CD14-positive monocyte (primary cell): Measurements from ENCODE around the gene VSTM4. TPM values are rescaled to one million over a fixed set of nuclear protein-coding genes. Genes with fewer than 3 reads are reported as not detected.

Source experiments
- DNase-seq, 3 donors: peaks; one replicate each; pipeline ENCODE4 v3.0.0-alpha.2; 2011 to 2022
- H2AFZ ChIP-seq: 2 replicates; pipeline ENCODE4 v1.6.0; 2012; ENCODE audit warnings: mild to moderate bottlenecking, low read depth, low read length, inconsistent platforms; ENCODE audit not compliant: insufficient read depth, poor library complexity, severe bottlenecking
- H3K27ac ChIP-seq, 2 donors: 1 replicate in 1 of 2; 2 replicates in 1 of 2; pipeline ENCODE4 v1.5.1; 2012 to 2013; ENCODE audit warnings: low read length in 2 of 2, control low read depth in 1 of 2, inconsistent platforms in 1 of 2, low read depth in 1 of 2, mild to moderate bottlenecking in 1 of 2
- H3K27me3 ChIP-seq, 2 donors: one replicate each; pipeline versions ENCODE4 v1.6.0 to v1.6.1; 2011 to 2013; ENCODE audit warnings: low read length in 2 of 2; ENCODE audit not compliant: control insufficient read depth in 2 of 2, insufficient read depth in 2 of 2
- H3K36me3 ChIP-seq, 2 donors: replicated peaks in 1 of 2; 1 replicate in 1 of 2; 2 replicates in 1 of 2; pipeline versions ENCODE4 v1.5.1 to v1.6.1; 2012 to 2013; ENCODE audit warnings: low read length in 2 of 2, control low read depth in 1 of 2, inconsistent platforms in 1 of 2, mild to moderate bottlenecking in 1 of 2; ENCODE audit not compliant: insufficient read depth in 2 of 2, control insufficient read depth in 1 of 2
- H3K4me1 ChIP-seq, 2 donors: 1 replicate in 1 of 2; 2 replicates in 1 of 2; pipeline versions ENCODE4 v1.5.1 to v1.6.1; 2012 to 2013; ENCODE audit warnings: low read length in 2 of 2, control low read depth in 1 of 2, inconsistent platforms in 1 of 2, mild to moderate bottlenecking in 1 of 2, moderate library complexity in 1 of 2; ENCODE audit not compliant: insufficient read depth in 2 of 2, control insufficient read depth in 1 of 2
- H3K4me2 ChIP-seq: replicated peaks from 2 replicates; pipeline ENCODE3; 2012; ENCODE audit warnings: low read length, moderate library complexity, mild to moderate bottlenecking; ENCODE audit not compliant: poor library complexity, severe bottlenecking; ENCODE audit errors: extremely low read depth
- H3K4me3 ChIP-seq, 3 experiments: fragments of 200-600 bp in 1 of 3; sonication (generic) in 1 of 3; replicated peaks in 1 of 3; 1 replicate in 2 of 3; 2 replicates in 1 of 3; pipeline ENCODE4 v1.5.1; 2011 to 2013; ENCODE audit warnings: low read length in 3 of 3, mild to moderate bottlenecking in 3 of 3, control low read depth in 2 of 3, low read depth in 2 of 3, inconsistent platforms in 1 of 3, moderate library complexity in 1 of 3
- H3K79me2 ChIP-seq: 2 replicates; pipeline ENCODE4 v1.6.0; 2012; ENCODE audit warnings: mild to moderate bottlenecking, control low read depth, inconsistent platforms, low read length, moderate library complexity; ENCODE audit not compliant: insufficient read depth
- H3K9ac ChIP-seq: 2 replicates; pipeline ENCODE4 v1.6.0; 2017; ENCODE audit warnings: low read length, mild to moderate bottlenecking; ENCODE audit not compliant: insufficient read depth, poor library complexity, severe bottlenecking
- H3K9me3 ChIP-seq, 2 donors: replicated peaks in 1 of 2; 1 replicate in 1 of 2; 2 replicates in 1 of 2; pipeline versions ENCODE4 v1.5.1 to v1.6.1; 2012 to 2013; ENCODE audit warnings: low read length in 2 of 2, control low read depth in 1 of 2; ENCODE audit not compliant: control insufficient read depth in 1 of 2, insufficient read depth in 1 of 2
- H4K20me1 ChIP-seq: 2 replicates; pipeline ENCODE4 v1.6.0; 2012; ENCODE audit warnings: mild to moderate bottlenecking, low read length, control low read depth, moderate library complexity; ENCODE audit not compliant: insufficient read depth
- H3K27ac Mint-ChIP-seq, 7 donors: one replicate each; pipeline ENCODE4 v1.8.0; 2020; ENCODE audit warnings: mild to moderate bottlenecking in 7 of 7, mixed read lengths in 7 of 7, moderate library complexity in 6 of 7, inconsistent platforms in 2 of 7
- H3K27me3 Mint-ChIP-seq, 3 donors: one replicate each; pipeline ENCODE4 v1.8.0; 2021 to 2022; ENCODE audit warnings: low read depth in 3 of 3, mild to moderate bottlenecking in 3 of 3, mixed read lengths in 3 of 3, moderate library complexity in 3 of 3, inconsistent platforms in 1 of 3
- H3K36me3 Mint-ChIP-seq, 2 donors: one replicate each; pipeline ENCODE4 v1.8.0; 2020; ENCODE audit warnings: mixed read lengths in 2 of 2, inconsistent platforms in 1 of 2, mild to moderate bottlenecking in 1 of 2
- H3K4me1 Mint-ChIP-seq: one replicate; pipeline ENCODE4 v1.8.0; 2020; ENCODE audit warnings: mild to moderate bottlenecking, mixed read lengths
- H3K4me3 Mint-ChIP-seq, 2 donors: one replicate each; pipeline ENCODE4 v1.8.0; 2020; ENCODE audit warnings: mild to moderate bottlenecking in 2 of 2, mixed read lengths in 2 of 2, moderate library complexity in 1 of 2
- H3K9me3 Mint-ChIP-seq, 7 donors: one replicate each; pipeline ENCODE4 v1.8.0; 2020 to 2022; ENCODE audit warnings: mixed read lengths in 7 of 7, mild to moderate bottlenecking in 6 of 7, moderate library complexity in 6 of 7, inconsistent platforms in 2 of 7
- CTCF ChIP-seq: fragments of 200-600 bp; IDR thresholded peaks from one replicate; pipeline ENCODE4 v1.8.0; 2022; ENCODE audit warnings: antibody characterized with exemption, mild to moderate bottlenecking
- WGBS: methylation state at CpG from one replicate; pipeline ENCODE4 v1.1.5; 2013; ENCODE audit warnings: missing lambda C conversion rate; ENCODE audit not compliant: insufficient coverage; 5-methylcytosine and 5-hydroxymethylcytosine counted together
- intact Hi-C, 2 donors: fragments of 100-400 bp; cut with micrococcal nuclease; formaldehyde crosslinking; loops; one replicate each; pipeline versions ENCODE4 v1.15.0 to v1.15.1; 2023
- polyA plus RNA-seq, 3 donors: library from polyadenylated mRNA; depleted of rRNA in 1 of 3; unstranded in 2 of 3; stranded (reverse) in 1 of 3; fragments of 300-500 nt in 2 of 3; fragments of >200 nt in 1 of 3; fragmentation: Illumina TruSeq in 2 of 3; gene quantifications; 1 replicate in 2 of 3; 2 replicates in 1 of 3; pipeline ENCODE4 v1.2.3, GENCODE V29; 2012 to 2021

Gene VSTM4
- polyA plus RNA-seq, 3 donors = not detected

GRCh38 chr10:49062229-49062628 is 53.1 kb downstream of the VSTM4 start:
- H4K20me1 ChIP-seq = no peaks in the 10 kb centered on the region
- no peaks in the 10 kb centered on the region for H3K79me2 ChIP-seq
- H3K4me3 ChIP-seq = no peak overlapping the region
- Mint-ChIP-seq H3K9me3 (peaks cover 10 to 25% (median 16%) of the 10 kb centered on the region in 7 donors), H3K27ac (no peak overlapping the region), H3K4me3 (no peak overlapping the region), H3K27me3 (peaks cover 0 to 8% (median 3%) of the 10 kb centered on the region in 3 donors), H3K36me3 (no peaks in the 10 kb centered on the region), H3K4me1 (no peaks in the 10 kb centered on the region)
- H3K4me1 ChIP-seq = no peaks in the 10 kb centered on the region
- no peak overlapping the region for H3K27ac ChIP-seq
- H3K4me2 ChIP-seq = no peak overlapping the region
- H3K27me3 ChIP-seq = no peaks in the 10 kb centered on the region
- peaks cover 7 to 9% of the 10 kb centered on the region in 2 donors for H3K9me3 ChIP-seq
- intact Hi-C loops = no loop called here
- no peaks in the 10 kb centered on the region for H3K36me3 ChIP-seq
- no peak overlapping the region for H2AFZ ChIP-seq
- no peak overlapping the region for H3K9ac ChIP-seq
- DNase-seq = no peak
- TF ChIP-seq CTCF = no peak

- intact Hi-C loops = no loop called here
- Histone ChIP-seq H3K9me3 (peaks cover 7 to 9% of the 10 kb centered on the region in 2 donors), H4K20me1 (no peaks in the 10 kb centered on the region), H3K9ac (no peak overlapping the region), H2AFZ (no peak overlapping the region), H3K4me1 (no peaks in the 10 kb centered on the region), H3K36me3 (no peaks in the 10 kb centered on the region), H3K27ac (no peak overlapping the region), H3K4me2 (no peak overlapping the region), H3K79me2 (no peaks in the 10 kb centered on the region), H3K4me3 (no peak overlapping the region), H3K27me3 (no peaks in the 10 kb centered on the region)
- Mint-ChIP-seq H3K27ac (no peak overlapping the region), H3K36me3 (no peaks in the 10 kb centered on the region), H3K27me3 (peaks cover 0 to 8% (median 3%) of the 10 kb centered on the region in 3 donors), H3K4me1 (no peaks in the 10 kb centered on the region), H3K4me3 (no peak overlapping the region), H3K9me3 (peaks cover 10 to 25% (median 16%) of the 10 kb centered on the region in 7 donors)
- WGBS = no CpG with 5 or more reads among the region's 1 CpG
- no peak for DNase-seq
- no peak for TF ChIP-seq CTCF
Measured at GRCh38 chr10:49061667-49062066, 53.7 kb downstream of the VSTM4 start.
